CD4-positive, alpha-beta T cell treated with Interleukin-15 for 4 hours (primary cell): ENCODE measurements around the gene MBTPS1.

Experiments used
- DNase-seq: peaks from one replicate; pipeline ENCODE4 v3.0.0-alpha.2; 2020; ENCODE audit warnings: low spot score

Gene MBTPS1

GRCh38 chr16:84034516-84034915, 82.2 kb downstream of the MBTPS1 start:
- DNase-seq: no peak

GRCh38 chr16:84033251-84034195, 83.2 kb downstream of the MBTPS1 start:
- DNase-seq: no peak

GRCh38 chr16:84032458-84033178, 84.1 kb downstream of the MBTPS1 start:
- DNase-seq: no peak

- no peak for DNase-seq
These were observed 85.2 kb downstream of the MBTPS1 start for GRCh38 chr16:84031556-84031955.

- no peak for DNase-seq
These were observed 87.3 kb downstream of the MBTPS1 start for GRCh38 chr16:84029297-84030047.

GRCh38 chr16:84027625-84028024, 89.1 kb downstream of the MBTPS1 start:
- no peak for DNase-seq

- no peak for DNase-seq
These were observed 90.1 kb downstream of the MBTPS1 start for GRCh38 chr16:84026606-84027005.

- DNase-seq: no peak
These were observed 91.9 kb downstream of the MBTPS1 start for GRCh38 chr16:84024854-84025253.

GRCh38 chr16:84022644-84023043, 94.1 kb downstream of the MBTPS1 start:
- DNase-seq: no peak

- no peak for DNase-seq
These were observed 95.3 kb downstream of the MBTPS1 start for GRCh38 chr16:84021488-84021887.

- no peak for DNase-seq
These were observed 96.4 kb downstream of the MBTPS1 start for GRCh38 chr16:84020353-84020752.

GRCh38 chr16:84018710-84019109, 98.0 kb downstream of the MBTPS1 start:
- no peak for DNase-seq

GRCh38 chr16:84016477-84016876, 100.3 kb downstream of the MBTPS1 start:
- no peak for DNase-seq

GRCh38 chr16:84015399-84015798, 101.3 kb downstream of the MBTPS1 start:
- DNase-seq: no peak

GRCh38 chr16:84014570-84015327, 102.0 kb downstream of the MBTPS1 start:
- DNase-seq: no peak

- peak; percentile 23 for DNase-seq
These were observed 102.8 kb downstream of the MBTPS1 start for GRCh38 chr16:84013787-84014569.

GRCh38 chr16:84009282-84009681, 107.5 kb downstream of the MBTPS1 start:
- no peak for DNase-seq

GRCh38 chr16:84007965-84008364, 108.8 kb downstream of the MBTPS1 start:
- DNase-seq: no peak

GRCh38 chr16:84007520-84007919, 109.2 kb downstream of the MBTPS1 start:
- DNase-seq: no peak

GRCh38 chr16:84005391-84005790, 111.4 kb downstream of the MBTPS1 start:
- DNase-seq: no peak

- no peak for DNase-seq
These were observed 112.3 kb downstream of the MBTPS1 start for GRCh38 chr16:84004442-84004841.
